GM19193 (cell line): Measurements from ENCODE around the gene ARHGAP22.

Experiments
- POLR2A ChIP-seq: IDR thresholded peaks from 4 replicates; pipeline ENCODE4 v1.6.1; 2011; ENCODE audit not compliant: insufficient read depth, insufficient read length; ENCODE audit errors: extremely low read depth

ARHGAP22 gene

DNA sequence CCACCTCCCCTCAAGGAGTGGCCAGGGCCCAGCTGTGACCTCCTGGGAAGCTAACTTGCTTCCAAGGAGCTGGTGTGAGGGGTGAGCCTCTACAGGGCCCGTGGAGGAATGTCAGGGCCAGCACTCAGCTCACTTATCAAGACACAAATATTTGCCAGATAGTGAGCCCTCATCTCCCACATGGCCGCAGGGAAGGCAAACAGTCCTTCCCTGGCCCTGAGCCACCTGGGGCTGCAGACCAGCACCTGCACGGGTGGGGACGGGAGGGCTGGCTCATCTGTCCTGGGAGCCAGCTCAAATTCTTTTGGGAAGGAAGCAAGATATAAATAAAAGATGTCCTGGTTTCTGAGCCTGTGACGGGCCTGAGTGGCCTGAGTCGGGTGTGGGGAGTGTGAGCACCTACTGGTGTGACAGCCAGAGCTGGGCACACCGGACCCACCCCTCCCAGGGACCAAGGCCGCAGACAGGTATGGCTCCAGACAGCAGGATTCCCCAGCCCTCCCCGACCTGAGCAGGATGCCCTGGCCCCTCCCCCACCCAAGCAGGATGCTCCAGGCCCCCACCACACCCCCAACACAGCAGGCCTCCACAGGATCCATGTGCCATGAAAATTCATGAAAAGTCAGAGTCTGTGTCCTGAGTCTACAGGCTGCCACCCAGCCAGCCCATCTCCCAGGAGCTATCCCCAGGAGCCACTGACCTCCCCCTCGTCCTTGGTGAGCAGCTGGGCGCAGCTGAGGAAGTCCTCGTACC lies 150.4 kb downstream of the ARHGAP22 start:
- no peak for TF ChIP-seq POLR2A

DNA sequence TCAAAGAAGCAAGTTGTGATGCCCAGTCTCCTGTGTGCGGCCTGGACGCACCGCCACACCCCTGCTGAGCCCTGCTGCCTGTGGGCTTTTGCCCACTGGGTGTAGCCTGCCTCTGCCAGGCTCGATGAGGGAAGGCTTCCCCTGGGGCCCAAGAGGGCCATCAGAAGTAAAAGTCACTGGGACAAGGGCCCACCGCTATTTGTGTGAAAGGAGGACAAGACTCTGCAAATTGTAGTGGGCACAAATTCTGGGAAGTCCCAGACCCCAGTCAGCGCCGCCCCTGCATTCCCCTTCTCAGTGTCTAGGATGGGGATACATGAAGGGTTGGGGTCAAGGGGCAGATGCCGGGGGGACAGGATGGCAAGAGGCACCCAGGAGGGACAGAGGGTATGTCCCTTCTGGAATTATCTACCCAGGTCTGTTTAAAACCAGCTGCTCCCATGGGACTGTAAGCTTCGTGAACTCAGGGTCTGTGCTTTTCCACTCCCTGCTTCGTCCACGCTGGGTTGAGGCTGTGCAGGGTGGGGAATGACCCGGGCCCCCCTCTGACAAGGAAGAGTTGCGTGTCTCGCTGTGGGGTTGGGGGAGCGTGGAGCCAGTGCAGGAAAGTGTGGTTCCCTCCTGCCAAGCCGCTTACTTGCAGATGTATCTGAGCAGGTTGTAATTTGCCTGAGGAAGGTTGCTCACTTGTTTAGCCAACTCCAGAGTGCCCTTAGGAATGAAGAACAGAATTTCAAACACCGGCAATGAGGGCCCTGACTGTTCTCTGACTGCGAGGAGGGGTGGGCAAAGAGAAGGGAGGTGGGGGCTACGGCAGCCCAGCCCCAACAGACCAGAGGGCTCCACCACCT lies 151.2 kb downstream of the ARHGAP22 start:
- TF ChIP-seq POLR2A, result no peak

- TF ChIP-seq POLR2A, result no peak
Observed at GRCh38 chr10:48452879-48453412, 151.9 kb downstream of the ARHGAP22 start.

- no peak for TF ChIP-seq POLR2A
Observed at GRCh38 chr10:48451969-48452878, 152.6 kb downstream of the ARHGAP22 start.

- no peak for TF ChIP-seq POLR2A
Observed at GRCh38 chr10:48450741-48451466, 154.0 kb downstream of the ARHGAP22 start.

GRCh38 chr10:48450233-48450740 lies 154.6 kb downstream of the ARHGAP22 start:
- no peak for TF ChIP-seq POLR2A

GRCh38 chr10:48449501-48450232 lies 155.2 kb downstream of the ARHGAP22 start:
- no peak for TF ChIP-seq POLR2A

GRCh38 chr10:48448796-48449195 lies 156.1 kb downstream of the ARHGAP22 start:
- TF ChIP-seq POLR2A, result no peak

DNA sequence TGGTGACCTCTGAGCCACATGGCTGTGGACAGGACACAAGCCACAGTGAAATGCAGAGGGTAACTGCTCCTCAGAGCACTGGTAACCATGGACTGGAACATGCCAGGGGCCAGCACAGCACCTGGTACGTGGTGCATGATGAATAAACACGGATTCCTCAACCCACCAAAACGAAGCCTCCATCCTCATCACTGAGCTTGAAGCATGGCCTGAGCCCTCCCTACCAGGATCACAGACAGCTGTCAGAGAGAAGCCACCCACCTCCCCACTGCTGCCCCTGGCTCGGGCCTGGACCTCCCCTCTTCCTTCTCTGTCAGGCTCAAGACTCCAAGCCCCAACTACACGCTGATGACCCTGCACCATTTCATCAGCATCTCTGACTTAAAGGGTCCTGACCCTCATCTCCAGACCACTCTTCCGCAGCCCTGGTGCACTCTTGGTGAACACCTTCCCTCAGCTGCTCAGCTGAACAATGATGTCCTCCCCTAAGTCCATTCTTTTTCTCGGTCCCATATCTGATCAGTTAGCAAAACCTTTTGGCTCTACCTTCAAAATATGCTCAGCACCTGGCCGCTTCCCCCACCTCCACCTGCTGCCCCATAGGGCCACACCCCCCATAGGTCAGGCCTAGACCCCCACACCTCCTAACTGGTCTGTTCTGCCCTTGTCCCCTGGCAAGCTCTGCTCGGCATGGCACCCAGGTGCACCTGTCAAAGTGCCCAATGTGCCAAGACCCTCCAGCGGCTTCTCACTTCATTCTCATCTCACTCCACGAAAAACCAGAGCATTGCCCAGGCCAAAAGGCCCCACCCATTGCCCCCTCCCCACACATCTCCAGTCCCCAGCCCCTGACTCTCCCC lies 157.3 kb downstream of the ARHGAP22 start:
- TF ChIP-seq POLR2A, result no peak

DNA sequence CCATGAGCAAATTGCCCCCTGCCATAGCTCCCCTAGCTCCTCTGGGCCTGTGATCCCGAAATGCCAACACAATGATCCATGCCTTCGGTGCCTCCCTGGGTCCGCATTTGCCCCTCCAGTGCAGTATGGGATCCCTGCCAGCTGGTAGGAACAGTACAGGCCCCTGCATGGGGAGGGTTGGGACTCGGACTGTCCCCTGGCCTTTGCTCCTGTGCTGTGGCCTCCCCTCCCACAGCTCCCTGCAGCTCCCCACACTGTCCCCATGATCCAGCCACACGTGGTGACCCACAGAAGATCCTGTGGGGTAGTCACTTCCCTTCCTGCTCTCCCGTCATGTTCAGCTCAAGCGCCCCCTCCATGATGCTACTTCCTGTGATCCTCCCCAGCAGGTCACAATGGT lies 158.1 kb downstream of the ARHGAP22 start:
- no peak for TF ChIP-seq POLR2A

DNA sequence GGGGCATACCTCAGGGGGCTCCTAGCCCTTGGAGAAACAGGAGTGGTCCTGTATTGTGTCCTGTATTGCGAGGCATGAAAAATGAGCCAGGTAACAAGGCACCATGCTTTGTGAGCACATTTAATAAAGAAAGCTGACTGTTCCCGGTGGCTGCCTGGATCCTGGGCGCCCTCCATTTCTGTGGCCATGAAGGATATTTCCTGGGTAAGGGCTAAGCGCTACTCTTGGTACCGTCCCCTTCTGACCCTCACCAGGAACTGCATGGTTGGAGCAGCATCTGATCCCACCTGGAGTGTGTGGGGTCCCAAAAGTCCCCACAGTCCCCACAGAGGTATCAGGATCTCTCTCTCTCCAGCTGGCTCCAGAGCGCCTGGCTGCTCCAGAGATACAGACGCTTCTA lies 158.9 kb downstream of the ARHGAP22 start:
- TF ChIP-seq POLR2A, result no peak
